RWPE1 (cell line): ENCODE measurements around the gene UTY.

ENCODE experiments used
- CTCF ChIA-PET: fragments of 350-600 bp; sonication (Branson Sonifier 250); formaldehyde crosslinking; extraction: SDS; loops from one replicate; lab custom pipeline; 2021; lab: Yijun Ruan, JAX
- POLR2A ChIA-PET: fragments of 400-600 bp; formaldehyde crosslinking; extraction: SDS; loops from one replicate; lab custom pipeline; 2020; ENCODE audit warnings: antibody characterized with exemption; ENCODE audit not compliant: low non-redundant PET; lab: Yijun Ruan, JAX
- DNase-seq: peaks from one replicate; pipeline ENCODE4 v3.0.0; 2012; ENCODE audit warnings: low spot score
- H3K27ac ChIP-seq: fragments of 450-650 bp; 2 replicates; pipeline ENCODE4 v1.5.1; 2017
- CTCF ChIP-seq: fragments of 450-650 bp; conservative IDR thresholded peaks from 2 replicates; pipeline ENCODE4 v1.5.1; 2017; ENCODE audit warnings: low read depth, mild to moderate bottlenecking

UTY gene

GRCh38 chrY:13205214-13205613, 274.6 kb downstream of the UTY start:
- CTCF ChIA-PET: no interaction called here

More at GRCh38 chrY:13205214-13205613, 274.6 kb downstream of the UTY start:
- DNase-seq: no peak
- H3K27ac ChIP-seq: no peak overlapping the region
- POLR2A ChIA-PET: no interaction called here
- TF ChIP-seq CTCF: no peak
